ENCODE results near the gene LARGE2. TPM values are rescaled to one million over a fixed set of nuclear protein-coding genes. Genes with fewer than 3 reads are reported as not detected.

Gene LARGE2
- total RNA-seq, 2 donors from 2014 or later, result 0.62 to 1.1 TPM

DNA sequence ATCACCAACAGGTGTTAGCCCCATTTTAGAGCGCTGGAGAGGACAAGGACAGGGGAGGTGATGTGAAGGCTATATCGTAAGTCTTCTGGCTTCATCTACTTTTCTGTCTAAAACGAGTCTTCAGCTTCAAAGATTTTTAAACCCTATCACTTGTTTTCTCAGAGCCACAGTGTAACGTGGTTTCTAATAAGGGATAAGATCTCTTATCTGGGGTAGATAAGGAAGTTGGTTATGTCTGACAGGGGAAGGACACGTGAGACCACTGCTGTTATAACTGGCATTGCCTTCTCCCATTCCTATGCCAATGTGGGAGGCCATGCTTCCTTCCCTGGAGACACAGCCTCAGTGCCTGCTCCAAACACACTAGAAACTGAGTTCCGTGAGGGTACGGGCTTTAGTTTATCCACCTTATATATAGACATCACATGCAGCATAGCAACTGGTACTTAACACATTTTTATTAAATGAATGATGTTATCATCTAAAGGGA, 39.3 kb downstream of the LARGE2 start:
- no peaks in the 10 kb centered on the region for H3K36me3 Mint-ChIP-seq

DNA sequence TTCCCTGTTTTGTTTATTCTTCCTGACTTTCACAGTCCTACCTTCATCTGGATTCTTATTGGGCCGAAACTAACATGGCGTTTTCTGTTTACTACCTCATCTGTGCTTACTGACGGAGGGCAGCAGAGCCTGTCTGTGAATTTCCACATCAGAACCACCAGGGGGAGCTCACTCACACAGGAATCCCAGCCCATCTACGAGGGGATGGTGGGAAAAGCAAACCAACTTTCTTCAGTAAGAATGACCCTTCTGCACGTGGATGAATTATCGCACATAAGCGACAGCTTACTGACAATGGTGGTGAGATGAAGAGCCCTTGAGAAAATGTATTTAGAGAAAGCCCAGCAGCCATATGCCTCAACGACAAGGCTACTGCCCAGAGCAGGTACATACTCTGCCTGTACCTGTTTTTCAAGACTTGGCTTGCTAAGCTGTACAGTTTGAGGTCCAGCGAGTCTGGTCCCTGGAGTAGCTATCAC, 42.5 kb downstream of the LARGE2 start:
- no peaks in the 10 kb centered on the region for H3K36me3 Mint-ChIP-seq
- no peaks in the 10 kb centered on the region for H3K9me3 Mint-ChIP-seq
- ATAC-seq, result peak; percentile 85 to 86
- no peak overlapping the region for H3K27ac Mint-ChIP-seq
- peak; percentile 56 to 60 for DNase-seq (ENCODE audit: low spot score in 2 of 2)

More for the DNA sequence above, 39.3 kb downstream of the LARGE2 start:
- Mint-ChIP-seq H3K9me3 (no peaks in the 10 kb centered on the region), H3K27ac (no peak overlapping the region)
- ATAC-seq (no peak), DNase-seq (ENCODE audit: low spot score in 2 of 2) (no peak)

DNA sequence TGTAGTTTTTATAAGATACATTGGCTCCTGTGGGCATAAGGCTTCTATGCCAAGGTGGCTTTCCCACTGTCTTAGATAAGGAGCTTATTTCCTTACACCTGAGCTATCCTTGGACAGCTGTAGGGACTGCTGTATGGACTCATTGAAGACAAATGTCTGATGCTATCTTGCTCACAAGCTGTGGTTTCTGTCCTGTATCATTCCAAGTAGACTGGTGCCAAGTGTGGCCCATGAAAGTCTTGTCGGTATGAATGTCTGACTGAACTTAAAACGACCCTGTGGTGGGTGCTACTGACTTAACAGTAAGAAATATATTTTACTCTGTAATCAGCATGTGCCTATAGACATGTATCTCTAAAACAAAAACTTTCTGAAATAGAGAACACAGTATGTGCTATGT, 45.0 kb downstream of the LARGE2 start:
- DNase-seq (ENCODE audit: low spot score in 2 of 2), result no peak
- no peaks in the 10 kb centered on the region for H3K9me3 Mint-ChIP-seq
- H3K36me3 Mint-ChIP-seq, result no peaks in the 10 kb centered on the region
- no peak overlapping the region for H3K27ac Mint-ChIP-seq
- no peak for ATAC-seq

DNA sequence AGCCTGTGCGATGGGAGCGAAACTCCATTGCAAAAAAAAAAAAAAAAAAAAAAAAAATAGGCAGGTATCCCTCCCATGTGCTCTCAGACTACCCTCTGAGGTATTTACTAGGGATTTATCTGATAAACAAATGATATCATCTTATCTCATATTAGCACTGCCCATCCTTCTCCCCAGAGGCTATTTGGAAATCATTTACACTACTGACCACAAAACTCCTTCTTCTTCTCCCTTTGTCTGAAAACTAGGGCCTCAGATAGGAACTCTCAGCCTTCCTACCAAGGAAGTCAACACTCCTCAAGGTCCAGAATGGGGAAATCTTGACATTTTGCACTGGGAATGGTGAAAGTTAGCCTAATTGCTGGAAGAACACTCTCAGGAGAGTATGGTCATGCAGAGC, 46.4 kb downstream of the LARGE2 start:
- Mint-ChIP-seq H3K36me3 (no peaks in the 10 kb centered on the region), H3K9me3 (no peaks in the 10 kb centered on the region), H3K27ac (peak overlapping the region; percentile 20 to 45)
- ATAC-seq, result no peak
- no peak for DNase-seq (ENCODE audit: low spot score in 2 of 2)

DNA sequence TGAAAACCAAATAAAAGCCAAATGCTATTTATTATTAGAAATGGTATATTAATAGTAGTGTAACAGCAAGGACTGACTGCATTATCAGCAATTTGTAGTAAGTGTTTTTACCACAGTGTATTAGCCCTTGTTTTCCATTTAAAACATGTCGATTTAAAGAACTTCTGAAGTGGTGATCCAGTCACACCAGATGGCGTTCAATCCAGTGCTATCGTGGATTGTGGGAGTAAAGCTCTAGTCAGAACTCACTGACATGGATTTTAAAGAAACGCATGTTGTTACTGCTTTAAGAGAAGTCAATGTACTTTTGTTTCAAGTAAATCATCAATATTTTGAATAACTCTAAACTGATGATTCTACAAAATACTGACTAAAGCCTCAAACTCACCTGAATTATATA, 51.1 kb downstream of the LARGE2 start:
- ATAC-seq (no peak), DNase-seq (ENCODE audit: low spot score in 2 of 2) (no peak)
- no peaks in the 10 kb centered on the region for H3K9me3 Mint-ChIP-seq
- H3K36me3 Mint-ChIP-seq, result no peaks in the 10 kb centered on the region
- H3K27ac Mint-ChIP-seq, result no peak overlapping the region

DNA sequence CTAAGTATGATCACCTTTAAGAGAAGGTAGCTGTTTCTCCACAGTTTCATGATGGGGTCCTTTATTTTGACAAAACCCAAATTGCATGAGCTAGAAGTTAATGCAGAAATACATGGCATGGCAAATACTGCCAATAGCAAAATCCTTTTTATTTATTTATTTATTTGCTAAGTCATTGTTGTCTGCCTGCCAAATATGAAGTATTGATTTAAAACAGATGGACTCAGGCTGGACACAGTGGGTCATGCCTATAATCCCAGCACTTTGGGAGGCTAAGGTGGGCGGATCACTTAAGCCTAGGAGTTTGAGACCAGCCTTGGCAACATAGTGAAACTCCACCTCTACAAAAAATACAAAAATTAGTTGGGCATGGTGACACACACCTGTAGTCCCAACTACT, 52.4 kb downstream of the LARGE2 start:
- no peaks in the 10 kb centered on the region for H3K9me3 Mint-ChIP-seq
- ATAC-seq (no peak), DNase-seq (ENCODE audit: low spot score in 2 of 2) (no peak)
- no peaks in the 10 kb centered on the region for H3K36me3 Mint-ChIP-seq
- H3K27ac Mint-ChIP-seq, result no peak overlapping the region

Other genes starting within 250 kb of the LARGE2 start
- 10 to 100 TPM in 1 of 2 donors, 1 to 10 TPM in 1; 7.9 to 10.8 TPM for gene SLC35C1, start 117.5 kb upstream of the LARGE2 start, total RNA-seq
- 10 to 100 TPM; 14.0 to 31.4 TPM for gene CRY2, start 75.2 kb upstream of the LARGE2 start, total RNA-seq
- gene MAPK8IP1, start 37.0 kb upstream of the LARGE2 start, total RNA-seq, result under 1 TPM; 0.23 to 0.57 TPM
- gene FREY1, start 15.4 kb upstream of the LARGE2 start, total RNA-seq, result under 1 TPM; 0.64 to 0.91 TPM
- 10 to 100 TPM; 33.9 to 39.4 TPM for gene PEX16, start 4.8 kb upstream of the LARGE2 start, total RNA-seq
- gene PHF21A, start 198.8 kb downstream of the LARGE2 start, total RNA-seq, result 10 to 100 TPM; 53.0 to 54.6 TPM